GM12878 (cell line): Measurements from ENCODE around the gene DOCK9. TPM values are rescaled to one million over a fixed set of nuclear protein-coding genes. Genes with fewer than 3 reads are reported as not detected.

Source experiments
- ATAC-seq: fragments of 200-7000 bp; cut with Tn5 transposase; 3 replicates; pipeline ENCODE4 v1.9.1; 2020; ENCODE audit warnings: mild to moderate bottlenecking, moderate library complexity
- BruUV-seq: library from RNA; stranded (reverse); fragments of 400-500 nt; replicated peaks from 2 replicates; lab custom pipeline; 2021; lab: Mats Ljungman, UMichigan
- CTCF ChIA-PET: fragments of 300-600 bp; sonication (Branson Sonifier 250); formaldehyde crosslinking; extraction: SDS; loops from one replicate; lab custom pipeline; 2021; ENCODE audit warnings: inconsistent platforms; lab: Yijun Ruan, JAX
- POLR2A ChIA-PET: fragments of 350-600 bp; formaldehyde crosslinking; extraction: SDS; loops from one replicate; lab custom pipeline; 2021; ENCODE audit warnings: inconsistent platforms; lab: Charles Lee
- RAD21 ChIA-PET: fragments of 300-600 bp; sonication (Branson Sonifier 250); formaldehyde crosslinking; loops from one replicate; lab custom pipeline; 2023; ENCODE audit warnings: antibody characterized with exemption; ENCODE audit not compliant: unreplicated experiment; lab: Charles Lee
- SMC1A ChIA-PET: fragments of 300-600 bp; sonication (Branson Sonifier 250); formaldehyde crosslinking; loops from one replicate; lab custom pipeline; 2023; ENCODE audit not compliant: unreplicated experiment, uncharacterized antibody; lab: Charles Lee
- DNase-seq: peaks from one replicate; pipeline ENCODE4 v3.0.0-alpha.2; 2011; ENCODE audit warnings: low read depth, low spot score
- FAIRE-seq: peaks from 3 replicates; lab custom pipeline; 2011; peaks lifted over from hg19 to GRCh38; lab: Jason Lieb, UNC
- H2AFZ ChIP-seq: 2 replicates; pipeline ENCODE4 v1.6.0; 2011; ENCODE audit warnings: low read depth, low read length, control low read depth; ENCODE audit not compliant: control insufficient read depth
- H3K27ac ChIP-seq: 2 replicates; pipeline ENCODE4 v1.5.1; 2011; ENCODE audit warnings: control low read depth; ENCODE audit not compliant: control insufficient read depth, insufficient read depth
- H3K27me3 ChIP-seq, 2 experiments: replicated peaks in 1 of 2; 2 replicates each; pipeline versions ENCODE4 v1.6.0 to v1.6.1; 2011; ENCODE audit warnings: low read length in 1 of 2; ENCODE audit not compliant: control insufficient read depth in 2 of 2, insufficient read depth in 2 of 2
- H3K36me3 ChIP-seq, 2 experiments: 2 replicates each; pipeline ENCODE4 v1.5.1; 2011; ENCODE audit warnings: low read length in 1 of 2; ENCODE audit not compliant: control insufficient read depth in 2 of 2, insufficient read depth in 2 of 2
- H3K4me1 ChIP-seq: 2 replicates; pipeline ENCODE4 v1.6.1; 2011; ENCODE audit warnings: mild to moderate bottlenecking, low read length, moderate library complexity, mixed read lengths; ENCODE audit not compliant: control insufficient read depth, insufficient read depth
- H3K4me2 ChIP-seq: 2 replicates; pipeline ENCODE4 v1.6.0; 2011; ENCODE audit warnings: control low read depth; ENCODE audit not compliant: control insufficient read depth, insufficient read depth
- H3K4me3 ChIP-seq: fragments of 200-600 bp; sonication (generic); 2 replicates; pipeline ENCODE4 v1.5.1; 2016
- H3K79me2 ChIP-seq: 2 replicates; pipeline ENCODE4 v1.6.0; 2011; ENCODE audit warnings: low read length; ENCODE audit not compliant: control insufficient read depth, insufficient read depth
- H3K9ac ChIP-seq: 2 replicates; pipeline ENCODE4 v1.8.0; 2011; ENCODE audit warnings: low read length, control low read depth, mixed read lengths; ENCODE audit not compliant: control insufficient read depth, insufficient read depth
- H3K9me3 ChIP-seq: replicated peaks from 3 replicates; pipeline ENCODE4 v1.5.1; 2011; ENCODE audit warnings: mild to moderate bottlenecking, low read length; ENCODE audit not compliant: control insufficient read depth, insufficient read depth
- H4K20me1 ChIP-seq: 2 replicates; pipeline ENCODE4 v1.6.0; 2011; ENCODE audit not compliant: control insufficient read depth, insufficient read depth
- CBFB ChIP-seq: IDR thresholded peaks from 2 replicates; pipeline ENCODE4 v1.6.1; 2016; ENCODE audit warnings: antibody characterized with exemption, low read depth
- IKZF1 ChIP-seq: fragments of 450-650 bp; conservative IDR thresholded peaks from 2 replicates; pipeline ENCODE4 v1.6.1; 2017; ENCODE audit warnings: antibody characterized with exemption, mild to moderate bottlenecking
- IRF4 ChIP-seq: IDR thresholded peaks from 2 replicates; pipeline ENCODE4 v1.6.1; 2011; ENCODE audit warnings: low read depth, low read length
- KAT2A ChIP-seq: conservative IDR thresholded peaks from 2 replicates; pipeline ENCODE4 v1.6.1; 2011; ENCODE audit warnings: low read depth, low read length; ENCODE audit not compliant: control insufficient read depth
- NFYB ChIP-seq: IDR thresholded peaks from 2 replicates; pipeline ENCODE4 v1.6.1; 2011; ENCODE audit warnings: low read depth, mild to moderate bottlenecking, low read length, improper control_type of control experiment, moderate library complexity; ENCODE audit not compliant: insufficient read depth
- NR2C1 ChIP-seq: fragments of 450-650 bp; IDR thresholded peaks from 2 replicates; pipeline ENCODE4 v1.6.1; 2017; ENCODE audit warnings: antibody characterized with exemption, mild to moderate bottlenecking, moderate library complexity
- PAX8 ChIP-seq: fragments of 450-650 bp; IDR thresholded peaks from 2 replicates; pipeline ENCODE4 v1.6.1; 2017; ENCODE audit warnings: mild to moderate bottlenecking, moderate library complexity
- POU2F2 ChIP-seq: IDR thresholded peaks from 3 replicates; pipeline ENCODE4 v1.6.1; 2011; ENCODE audit warnings: low read depth, mild to moderate bottlenecking, low read length, borderline replicate concordance
- WGBS: methylation state at CpG from one replicate; pipeline ENCODE4 v1.1.6; 2016; ENCODE audit warnings: low lambda C conversion rate; ENCODE audit not compliant: insufficient replicate concordance, insufficient coverage; ENCODE audit errors: missing lambda C conversion rate; 5-methylcytosine and 5-hydroxymethylcytosine counted together
- in situ Hi-C: fragments of 300-500 bp; cut with MboI; formaldehyde crosslinking; loops from 9 replicates; pipeline ENCODE4 v1.14.3; 2018; ENCODE audit warnings: mixed read lengths
- intact Hi-C: fragments of 100-400 bp; cut with micrococcal nuclease; formaldehyde crosslinking; loops from one replicate; pipeline ENCODE4 v1.14.2; 2022; ENCODE audit not compliant: unreplicated experiment
- polyA plus RNA-seq, 11 experiments: library from polyadenylated mRNA; depleted of rRNA in 4 of 11; unstranded in 6 of 11; stranded (reverse) in 5 of 11; fragments of >200 nt; fragmentation: Nextera tagmentation in 4 of 11; fragmentation: Illumina TruSeq in 1 of 11; extraction: Ambion mirVana in 4 of 11; extraction: Trizol in 1 of 11; gene quantifications; 1 replicate in 1 of 11; 2 replicates in 10 of 11; pipeline versions ENCODE4 v1.2.1 to v1.2.3, GENCODE V29; 2011 to 2016; ENCODE audit warnings: inconsistent platforms in 2 of 11, missing spikeins in 2 of 11, low read depth in 1 of 11
- total RNA-seq, 4 experiments: library from RNA; depleted of rRNA in 3 of 4; stranded (reverse); fragments of >200 nt in 3 of 4; fragmentation: Illumina TruSeq in 1 of 4; extraction: Trizol in 1 of 4; gene quantifications; 2 replicates each; pipeline versions ENCODE4 v1.2.1 to v1.2.3, GENCODE V29; 2013 to 2021
- TF ChIP-seq, protein P1 (sequence below): IDR thresholded peaks from 2 replicates; pipeline ENCODE4 v1.6.1; 2012; ENCODE audit warnings: low read depth, low read length, improper control_type of control experiment
- TF ChIP-seq, protein P2 (sequence below): fragments of 450-650 bp; formaldehyde crosslinking; IDR thresholded peaks from 2 replicates; pipeline ENCODE4 v1.4.0; 2020; ENCODE audit warnings: mild to moderate bottlenecking, moderate library complexity
- TF ChIP-seq, protein P3 (sequence below): IDR thresholded peaks from 2 replicates; pipeline ENCODE4 v1.6.1; 2012; ENCODE audit warnings: low read depth, low read length, improper control_type of control experiment

DOCK9 gene
- total and polyA plus RNA-seq, 10 of the 15 experiments (the other 5 are each of a cell fraction or from before 2014, with no cell fraction given) = 0.09 to 2.9 (median 0.74) TPM

DNA sequence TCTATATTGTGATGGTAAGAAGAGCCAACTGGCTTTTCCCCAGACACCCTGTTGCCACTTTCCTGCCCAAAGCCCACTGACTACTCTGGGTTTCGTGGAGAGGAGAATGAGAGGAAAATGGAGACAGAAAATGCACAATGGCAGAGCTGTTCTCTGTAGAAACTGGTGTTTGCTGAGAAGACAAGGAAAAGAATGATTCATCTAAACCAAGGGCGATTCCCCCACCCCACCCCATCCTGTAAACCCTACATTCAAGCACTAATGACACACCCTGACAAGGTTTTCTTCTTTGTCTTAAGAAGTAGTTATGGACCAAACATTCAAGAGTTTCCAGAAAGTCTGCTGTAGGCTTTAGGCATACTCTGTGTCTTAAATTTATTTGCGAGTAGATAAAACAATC lies 68.8 kb downstream of the DOCK9 start:
- BruUV-seq = no TSS peak
- no peak overlapping the region for H3K4me2 ChIP-seq

DNA sequence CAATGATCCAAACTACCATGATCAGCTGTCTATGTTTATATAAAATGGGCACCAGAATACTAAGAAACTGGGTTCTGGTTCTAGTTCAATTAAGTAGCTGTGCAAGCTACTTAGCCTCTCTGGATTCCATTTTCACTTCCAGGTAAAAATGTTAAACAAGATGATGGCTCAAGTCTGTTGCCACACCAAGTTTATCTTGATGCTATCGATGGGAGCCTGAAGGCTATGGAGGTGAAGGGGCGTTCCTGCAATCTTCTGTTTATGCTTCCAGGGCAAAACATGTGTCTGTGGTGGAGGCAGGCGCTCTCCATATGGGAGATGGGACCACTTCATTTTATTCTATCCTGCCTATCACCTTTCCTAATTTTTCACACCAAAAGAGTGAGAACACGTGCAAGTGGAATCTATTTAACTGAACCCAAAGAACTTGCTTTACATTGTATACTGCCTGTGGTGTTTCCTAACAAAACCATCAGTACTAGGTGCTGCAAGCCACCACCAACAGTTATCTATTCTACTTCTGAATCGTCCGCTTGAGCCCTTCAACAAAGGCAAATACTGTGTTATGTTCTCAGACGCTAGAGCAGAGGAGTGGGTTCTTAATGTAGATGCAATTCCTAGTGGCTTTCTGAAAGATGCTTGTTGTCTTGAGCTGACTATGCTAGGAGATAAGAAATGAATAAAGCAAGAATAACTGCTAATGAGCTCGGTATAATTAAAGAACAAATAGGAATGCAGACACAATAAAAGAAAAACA lies 70.9 kb downstream of the DOCK9 start:
- ChIA-PET CTCF (interaction anchor here (1.6 kb wide), 1 partner anchor 14 kb away, joined by 4 read pairs; no protein-coding TSS in a partner anchor), POLR2A (interaction anchor here (0.6 kb wide), 1 partner anchor 69 kb away, joined by 3 read pairs; no protein-coding TSS in a partner anchor), RAD21 (no interaction called here), SMC1A (no interaction called here)
- WGBS = 49% methylated on average over 8 of the region's 8 CpGs
- Histone ChIP-seq H3K4me1 (no peaks in the 10 kb centered on the region), H3K27me3 (no peaks in the 10 kb centered on the region), H4K20me1 (no peaks in the 10 kb centered on the region), H3K9me3 (no peaks in the 10 kb centered on the region), H3K27ac (no peak overlapping the region), H2AFZ (no peak overlapping the region), H3K79me2 (no peaks in the 10 kb centered on the region), H3K9ac (no peak overlapping the region), H3K4me3 (no peak overlapping the region), H3K36me3 (no peaks in the 10 kb centered on the region), H3K4me2 (no peak overlapping the region)
- TF ChIP-seq, protein P1, sequence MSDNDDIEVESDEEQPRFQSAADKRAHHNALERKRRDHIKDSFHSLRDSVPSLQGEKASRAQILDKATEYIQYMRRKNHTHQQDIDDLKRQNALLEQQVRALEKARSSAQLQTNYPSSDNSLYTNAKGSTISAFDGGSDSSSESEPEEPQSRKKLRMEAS = no peak
- no peak for TF ChIP-seq CBFB
- TF ChIP-seq, protein P2, sequence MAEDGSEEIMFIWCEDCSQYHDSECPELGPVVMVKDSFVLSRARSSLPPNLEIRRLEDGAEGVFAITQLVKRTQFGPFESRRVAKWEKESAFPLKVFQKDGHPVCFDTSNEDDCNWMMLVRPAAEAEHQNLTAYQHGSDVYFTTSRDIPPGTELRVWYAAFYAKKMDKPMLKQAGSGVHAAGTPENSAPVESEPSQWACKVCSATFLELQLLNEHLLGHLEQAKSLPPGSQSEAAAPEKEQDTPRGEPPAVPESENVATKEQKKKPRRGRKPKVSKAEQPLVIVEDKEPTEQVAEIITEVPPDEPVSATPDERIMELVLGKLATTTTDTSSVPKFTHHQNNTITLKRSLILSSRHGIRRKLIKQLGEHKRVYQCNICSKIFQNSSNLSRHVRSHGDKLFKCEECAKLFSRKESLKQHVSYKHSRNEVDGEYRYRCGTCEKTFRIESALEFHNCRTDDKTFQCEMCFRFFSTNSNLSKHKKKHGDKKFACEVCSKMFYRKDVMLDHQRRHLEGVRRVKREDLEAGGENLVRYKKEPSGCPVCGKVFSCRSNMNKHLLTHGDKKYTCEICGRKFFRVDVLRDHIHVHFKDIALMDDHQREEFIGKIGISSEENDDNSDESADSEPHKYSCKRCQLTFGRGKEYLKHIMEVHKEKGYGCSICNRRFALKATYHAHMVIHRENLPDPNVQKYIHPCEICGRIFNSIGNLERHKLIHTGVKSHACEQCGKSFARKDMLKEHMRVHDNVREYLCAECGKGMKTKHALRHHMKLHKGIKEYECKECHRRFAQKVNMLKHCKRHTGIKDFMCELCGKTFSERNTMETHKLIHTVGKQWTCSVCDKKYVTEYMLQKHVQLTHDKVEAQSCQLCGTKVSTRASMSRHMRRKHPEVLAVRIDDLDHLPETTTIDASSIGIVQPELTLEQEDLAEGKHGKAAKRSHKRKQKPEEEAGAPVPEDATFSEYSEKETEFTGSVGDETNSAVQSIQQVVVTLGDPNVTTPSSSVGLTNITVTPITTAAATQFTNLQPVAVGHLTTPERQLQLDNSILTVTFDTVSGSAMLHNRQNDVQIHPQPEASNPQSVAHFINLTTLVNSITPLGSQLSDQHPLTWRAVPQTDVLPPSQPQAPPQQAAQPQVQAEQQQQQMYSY (CRISPR knock-in tag) = no peak
- no peak for TF ChIP-seq KAT2A
- TF ChIP-seq NFYB = no peak
- no peak for TF ChIP-seq NR2C1
- no peak for TF ChIP-seq IKZF1
- TF ChIP-seq, protein P3, sequence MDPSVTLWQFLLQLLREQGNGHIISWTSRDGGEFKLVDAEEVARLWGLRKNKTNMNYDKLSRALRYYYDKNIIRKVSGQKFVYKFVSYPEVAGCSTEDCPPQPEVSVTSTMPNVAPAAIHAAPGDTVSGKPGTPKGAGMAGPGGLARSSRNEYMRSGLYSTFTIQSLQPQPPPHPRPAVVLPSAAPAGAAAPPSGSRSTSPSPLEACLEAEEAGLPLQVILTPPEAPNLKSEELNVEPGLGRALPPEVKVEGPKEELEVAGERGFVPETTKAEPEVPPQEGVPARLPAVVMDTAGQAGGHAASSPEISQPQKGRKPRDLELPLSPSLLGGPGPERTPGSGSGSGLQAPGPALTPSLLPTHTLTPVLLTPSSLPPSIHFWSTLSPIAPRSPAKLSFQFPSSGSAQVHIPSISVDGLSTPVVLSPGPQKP = no peak
- TF ChIP-seq PAX8 = no peak
- no TSS peak for BruUV-seq
- ATAC-seq (no peak), FAIRE-seq (no peak), DNase-seq (no peak)
- intact Hi-C loops = no loop called here
- in situ Hi-C loops = no loop called here

More for the DNA sequence above, 68.8 kb downstream of the DOCK9 start:
- POLR2A ChIA-PET = no interaction called here
- in situ Hi-C loops = no loop called here
- no peaks in the 10 kb centered on the region for H3K79me2 ChIP-seq
- H2AFZ ChIP-seq = no peak overlapping the region
- no peaks in the 10 kb centered on the region for H4K20me1 ChIP-seq
- TF ChIP-seq POU2F2 (no peak), IRF4 (no peak)
- TF ChIP-seq, all 136 proteins: peak for 0
- no peaks in the 10 kb centered on the region for H3K36me3 ChIP-seq
- no peaks in the 10 kb centered on the region for H3K9me3 ChIP-seq
- no peak overlapping the region for H3K9ac ChIP-seq
- H3K4me3 ChIP-seq = no peak overlapping the region
- H3K4me1 ChIP-seq = no peaks in the 10 kb centered on the region
- WGBS = 67% methylated on average over 3 of the region's 3 CpGs
- no peak overlapping the region for H3K27ac ChIP-seq
- ATAC-seq (no peak), DNase-seq (no peak), FAIRE-seq (no peak)
- ChIA-PET SMC1A (interaction anchor here (0.8 to 0.9 kb wide), 2 partner anchors 39 to 356 kb away, joined by 3 read pairs; no protein-coding TSS in a partner anchor), RAD21 (no interaction called here), CTCF (no interaction called here)
- H3K27me3 ChIP-seq = no peaks in the 10 kb centered on the region
- intact Hi-C loops = no loop called here
